Small intestine (tissue), 7 donors: ENCODE measurements around the gene SLC7A6. TPM values are rescaled to one million over a fixed set of nuclear protein-coding genes. Genes with fewer than 3 reads are reported as not detected.

Experiments
- DNase-seq, 2 donors: peaks; one replicate each; pipeline versions ENCODE4 v3.0.0 to v3.0.0-alpha.2; 2013
- FAIRE-seq: peaks from 2 replicates; lab custom pipeline; 2012; peaks lifted over from hg19 to GRCh38; lab: Jason Lieb, UNC
- H3K27ac ChIP-seq, 3 donors: one replicate each; pipeline ENCODE4 v1.5.1; 2013; ENCODE audit warnings: low read length in 2 of 3, mild to moderate bottlenecking in 2 of 3, control low read depth in 1 of 3, inconsistent platforms in 1 of 3, low read depth in 1 of 3, moderate library complexity in 1 of 3
- H3K27me3 ChIP-seq, 3 donors: one replicate each; pipeline ENCODE4 v1.6.1; 2013; ENCODE audit warnings: low read length in 3 of 3, inconsistent platforms in 1 of 3; ENCODE audit not compliant: control insufficient read depth in 3 of 3, insufficient read depth in 3 of 3
- H3K36me3 ChIP-seq, 3 donors: one replicate each; pipeline ENCODE4 v1.6.1; 2013; ENCODE audit warnings: low read length in 3 of 3, inconsistent platforms in 1 of 3, low read depth in 1 of 3, mild to moderate bottlenecking in 1 of 3, moderate library complexity in 1 of 3; ENCODE audit not compliant: control insufficient read depth in 3 of 3, insufficient read depth in 2 of 3
- H3K4me1 ChIP-seq, 3 donors: one replicate each; pipeline ENCODE4 v1.6.1; 2013; ENCODE audit warnings: low read length in 2 of 3, inconsistent platforms in 1 of 3, low read depth in 1 of 3, mild to moderate bottlenecking in 1 of 3, moderate library complexity in 1 of 3; ENCODE audit not compliant: control insufficient read depth in 3 of 3, insufficient read depth in 2 of 3
- H3K4me3 ChIP-seq, 3 donors: one replicate each; pipeline ENCODE4 v1.5.1; 2013; ENCODE audit warnings: low read length in 3 of 3, control low read depth in 1 of 3, inconsistent platforms in 1 of 3, low read depth in 1 of 3, mild to moderate bottlenecking in 1 of 3, moderate library complexity in 1 of 3
- H3K9me3 ChIP-seq, 2 donors: one replicate each; pipeline ENCODE4 v1.6.1; 2013; ENCODE audit warnings: low read depth in 1 of 2, low read length in 1 of 2; ENCODE audit not compliant: control insufficient read depth in 2 of 2, insufficient read depth in 1 of 2
- WGBS, 3 donors: extraction: QIAGEN DNeasy Blood & Tissue Kit; methylation state at CpG; one replicate each; pipeline ENCODE4 v1.1.7; 2013; 5-methylcytosine and 5-hydroxymethylcytosine counted together
- polyA plus RNA-seq, 4 donors: library from polyadenylated mRNA; stranded (reverse) in 3 of 4; unstranded in 1 of 4; fragments of 200-250 nt in 3 of 4; fragments of 120-200 nt in 1 of 4; gene quantifications; one replicate each; pipeline versions ENCODE4 v1.2.1 to v1.2.3, GENCODE V29; 2013
- donor health status: healthy with polysubstance abuse.
- donor health status: control.
- donor health status: control.
- donor health status: Bipolar disorder and iron deficiency.
- donor health status: healthy.

The SLC7A6 gene
- polyA plus RNA-seq, 4 donors, result 2.0 to 8.5 (median 6.7) TPM

- FAIRE-seq (no peak), DNase-seq (no peak)
- Histone ChIP-seq H3K9me3 (no peaks in the 10 kb centered on the region), H3K4me3 (no peak overlapping the region), H3K36me3 (peaks cover 12 to 62% (median 34%) of the 10 kb centered on the region in 3 donors), H3K27ac (no peak overlapping the region), H3K27me3 (no peaks in the 10 kb centered on the region), H3K4me1 (peaks cover 0 to 10% (median 0%) of the 10 kb centered on the region in 3 donors)
- WGBS, 3 donors, result 84 to 92% (median 86%) methylated on average over 3 of the region's 3 CpGs
Observed at GRCh38 chr16:68298312-68298711, 34.0 kb downstream of the SLC7A6 start.

- DNase-seq (no peak), FAIRE-seq (no peak)
Observed at GRCh38 chr16:68298907-68299561, 34.7 kb downstream of the SLC7A6 start.

GRCh38 chr16:68299571-68300453 lies 35.5 kb downstream of the SLC7A6 start:
- Histone ChIP-seq H3K27me3 (no peaks in the 10 kb centered on the region), H3K9me3 (no peaks in the 10 kb centered on the region), H3K27ac (no peak overlapping the region), H3K36me3 (peaks cover 15 to 62% (median 34%) of the 10 kb centered on the region in 3 donors), H3K4me3 (no peak overlapping the region), H3K4me1 (peaks cover 0 to 10% (median 0%) of the 10 kb centered on the region in 3 donors)
- DNase-seq, result no peak
- WGBS, 3 donors, result 66 to 80% (median 77%) methylated on average over 11 of the region's 11 CpGs
- no peak for FAIRE-seq

More at GRCh38 chr16:68298907-68299561, 34.7 kb downstream of the SLC7A6 start:
- Histone ChIP-seq H3K27me3 (no peaks in the 10 kb centered on the region), H3K4me1 (peaks cover 0 to 10% (median 0%) of the 10 kb centered on the region in 3 donors), H3K36me3 (peaks cover 12 to 61% (median 37%) of the 10 kb centered on the region in 3 donors), H3K4me3 (no peak overlapping the region), H3K9me3 (no peaks in the 10 kb centered on the region), H3K27ac (no peak overlapping the region)
- WGBS, 3 donors, result 68 to 82% (median 74%) methylated on average over 5 of the region's 5 CpGs

- H3K27me3 ChIP-seq, result no peaks in the 10 kb centered on the region
- H3K36me3 ChIP-seq, result peaks cover 15 to 68% (median 34%) of the 10 kb centered on the region in 3 donors
- DNase-seq, result no peak
Observed at GRCh38 chr16:68300734-68301459, 36.6 kb downstream of the SLC7A6 start.

GRCh38 chr16:68306633-68307032 lies 42.3 kb downstream of the SLC7A6 start:
- no peak for FAIRE-seq
- peaks cover 3 to 59% (median 11%) of the 10 kb centered on the region in 3 donors for H3K36me3 ChIP-seq
- H3K27ac ChIP-seq, result no peak overlapping the region
- no peak for DNase-seq
- 90 to 96% (median 93%) methylated on average over 3 of the region's 3 CpGs for WGBS, 3 donors
- no peaks in the 10 kb centered on the region for H3K9me3 ChIP-seq
- H3K27me3 ChIP-seq, result no peaks in the 10 kb centered on the region
- H3K4me3 ChIP-seq, result no peak overlapping the region
- H3K4me1 ChIP-seq, result peaks cover 3 to 10% (median 6%) of the 10 kb centered on the region in 3 donors

More at GRCh38 chr16:68300734-68301459, 36.6 kb downstream of the SLC7A6 start:
- WGBS, 3 donors, result 84 to 86% (median 84%) methylated on average over 7 of the region's 7 CpGs
- Histone ChIP-seq H3K4me1 (peaks cover 0 to 10% (median 0%) of the 10 kb centered on the region in 3 donors), H3K4me3 (no peak overlapping the region), H3K9me3 (no peaks in the 10 kb centered on the region), H3K27ac (no peak overlapping the region)
- FAIRE-seq, result no peak

GRCh38 chr16:68309799-68310198 lies 45.5 kb downstream of the SLC7A6 start:
- H3K27me3 ChIP-seq, result no peaks in the 10 kb centered on the region
- no peaks in the 10 kb centered on the region for H3K9me3 ChIP-seq
- DNase-seq (no peak), FAIRE-seq (no peak)
- WGBS, 3 donors, result 20 to 32% (median 21%) methylated on average over 6 of the region's 6 CpGs
- H3K4me1 ChIP-seq, result peaks cover 3 to 16% (median 9%) of the 10 kb centered on the region in 3 donors
- no peak overlapping the region for H3K27ac ChIP-seq
- peaks cover 0 to 38% (median under 1%) of the 10 kb centered on the region in 3 donors for H3K36me3 ChIP-seq
- peak overlapping the region; percentile 62 to 97 (median 73) for H3K4me3 ChIP-seq

GRCh38 chr16:68310437-68310773 lies 46.1 kb downstream of the SLC7A6 start:
- no peaks in the 10 kb centered on the region for H3K27me3 ChIP-seq
- DNase-seq (no peak), FAIRE-seq (no peak)
- 0% methylated on average over 27 to 29 of the region's 29 CpGs for WGBS, 3 donors
- H3K36me3 ChIP-seq, result peaks cover 0 to 32% (median 0%) of the 10 kb centered on the region in 3 donors
- peak overlapping the region; percentile 62 to 97 (median 73) for H3K4me3 ChIP-seq
- H3K9me3 ChIP-seq, result no peaks in the 10 kb centered on the region
- H3K4me1 ChIP-seq, result peaks cover 3 to 16% (median 9%) of the 10 kb centered on the region in 3 donors
- H3K27ac ChIP-seq, result peak overlapping the region; percentile 73 to 93 (median 83)
